GM13976 (cell line): ENCODE results near the gene PRDX6.
"Not testable (repeated sequence)": the region's sequence is repeated elsewhere in the genome, so short reads cannot be mapped to it uniquely, and the experiment has no call there.

Experiments used
- DNase-seq: peaks from one replicate; pipeline ENCODE4 v3.0.0; 2012; ENCODE audit warnings: low spot score
- in situ Hi-C: fragments of 300-500 bp; cut with MboI; formaldehyde crosslinking; loops from one replicate; pipeline ENCODE4 v1.12.0; 2022; ENCODE audit warnings: low sequenced_read_pairs, mixed read lengths, inconsistent platforms; ENCODE audit not compliant: unreplicated experiment
- TF ChIP-seq, protein P1 (sequence below): IDR thresholded peaks from 2 replicates; pipeline ENCODE4 v1.5.1; 2012; ENCODE audit warnings: borderline replicate concordance, mild to moderate bottlenecking; ENCODE audit not compliant: insufficient read depth; ENCODE audit errors: extremely low read depth, missing control alignments, control extremely low read depth

Gene PRDX6

DNA sequence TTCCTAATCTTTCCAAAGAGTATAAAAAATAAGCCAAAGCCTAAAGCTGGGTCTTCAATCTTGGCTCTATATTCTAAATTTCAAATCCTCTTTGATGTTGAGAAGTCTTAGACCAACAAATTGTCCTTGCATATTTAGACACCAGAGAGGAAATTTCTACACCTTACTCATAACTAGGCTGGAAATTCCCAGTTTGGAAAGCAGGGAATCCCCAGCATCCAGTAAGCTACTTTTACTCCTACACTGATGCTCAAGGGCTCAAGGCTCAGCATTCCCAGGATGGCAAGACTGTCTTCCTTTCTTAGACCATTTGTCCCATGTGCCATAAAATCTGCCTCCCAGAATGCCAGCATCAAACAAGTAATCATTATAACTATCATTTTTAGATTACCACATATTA lies 28.3 kb downstream of the PRDX6 start:
- no peak for DNase-seq
- in situ Hi-C loops = no loop called here
- TF ChIP-seq, protein P1, sequence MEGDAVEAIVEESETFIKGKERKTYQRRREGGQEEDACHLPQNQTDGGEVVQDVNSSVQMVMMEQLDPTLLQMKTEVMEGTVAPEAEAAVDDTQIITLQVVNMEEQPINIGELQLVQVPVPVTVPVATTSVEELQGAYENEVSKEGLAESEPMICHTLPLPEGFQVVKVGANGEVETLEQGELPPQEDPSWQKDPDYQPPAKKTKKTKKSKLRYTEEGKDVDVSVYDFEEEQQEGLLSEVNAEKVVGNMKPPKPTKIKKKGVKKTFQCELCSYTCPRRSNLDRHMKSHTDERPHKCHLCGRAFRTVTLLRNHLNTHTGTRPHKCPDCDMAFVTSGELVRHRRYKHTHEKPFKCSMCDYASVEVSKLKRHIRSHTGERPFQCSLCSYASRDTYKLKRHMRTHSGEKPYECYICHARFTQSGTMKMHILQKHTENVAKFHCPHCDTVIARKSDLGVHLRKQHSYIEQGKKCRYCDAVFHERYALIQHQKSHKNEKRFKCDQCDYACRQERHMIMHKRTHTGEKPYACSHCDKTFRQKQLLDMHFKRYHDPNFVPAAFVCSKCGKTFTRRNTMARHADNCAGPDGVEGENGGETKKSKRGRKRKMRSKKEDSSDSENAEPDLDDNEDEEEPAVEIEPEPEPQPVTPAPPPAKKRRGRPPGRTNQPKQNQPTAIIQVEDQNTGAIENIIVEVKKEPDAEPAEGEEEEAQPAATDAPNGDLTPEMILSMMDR = no peak

DNA sequence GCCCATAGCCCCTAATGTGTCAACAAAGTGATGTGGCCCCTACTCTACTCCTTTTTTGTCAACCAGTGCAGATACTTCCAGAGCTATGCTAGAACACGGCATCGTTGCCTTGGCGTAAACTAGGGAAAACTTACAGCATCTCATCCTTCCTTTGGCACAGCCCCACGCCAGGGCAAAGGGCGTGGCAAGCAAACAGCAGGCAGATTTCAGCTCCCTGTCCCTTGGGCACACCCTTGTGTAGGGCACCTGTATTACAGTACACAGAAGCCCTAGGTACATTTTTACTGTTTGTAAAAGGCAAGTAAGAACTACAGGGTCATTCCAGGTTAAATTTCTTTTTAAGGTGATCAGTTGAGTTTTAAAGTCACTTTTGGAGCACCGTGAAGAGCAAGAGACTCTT lies 29.3 kb downstream of the PRDX6 start:
- TF ChIP-seq, protein P1 = no peak
- in situ Hi-C loops = no loop called here
- no peak for DNase-seq

DNA sequence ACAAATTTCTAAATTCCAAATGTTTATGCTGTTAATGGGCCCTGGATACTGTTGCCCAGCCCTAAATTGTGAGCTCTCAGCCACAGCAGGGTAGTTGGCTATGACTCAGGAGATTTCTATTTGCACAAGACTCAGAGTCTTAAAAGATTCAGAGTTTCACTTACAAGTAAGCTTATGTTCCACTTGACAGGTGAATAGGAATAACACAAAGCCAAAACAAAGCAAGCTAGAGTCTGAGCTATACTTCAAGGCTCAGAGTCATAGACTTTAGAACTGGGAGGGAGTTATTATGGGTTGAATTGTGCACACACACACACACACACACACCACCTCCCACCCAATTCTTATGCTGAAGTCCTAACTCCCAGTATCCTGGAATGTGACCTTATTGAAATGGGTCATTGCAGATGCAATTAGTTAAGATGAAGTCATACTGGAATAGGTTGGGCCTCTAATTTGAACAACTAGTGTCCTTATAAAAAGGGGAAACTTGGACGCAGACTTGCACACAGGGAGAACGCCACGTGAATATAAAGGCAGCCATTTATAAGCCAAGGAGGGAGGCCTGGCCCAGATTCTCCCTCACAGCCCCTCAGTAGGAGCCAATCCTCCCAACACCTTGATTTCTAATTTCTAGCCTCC lies 30.2 kb downstream of the PRDX6 start:
- DNase-seq = no peak
- TF ChIP-seq, protein P1 = no peak
- in situ Hi-C loops = no loop called here

DNA sequence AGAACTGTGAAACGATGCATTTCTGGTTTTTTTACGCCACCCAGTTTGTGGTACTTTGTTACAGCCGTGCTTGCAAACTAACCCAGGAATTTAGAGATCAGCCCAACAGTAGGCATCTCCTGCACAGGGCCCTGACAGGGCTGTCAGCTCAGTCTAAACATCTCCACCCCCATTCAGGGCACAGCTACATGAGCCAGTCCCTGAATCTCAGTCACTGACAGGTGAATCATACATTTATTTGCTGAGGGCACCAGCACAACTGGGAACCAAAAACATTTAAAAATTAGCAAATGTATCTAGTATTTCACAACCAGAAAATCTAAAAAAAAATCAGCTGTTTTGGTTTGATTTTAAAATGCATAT lies 30.7 kb downstream of the PRDX6 start:
- TF ChIP-seq, protein P1 = no peak
- in situ Hi-C loops = no loop called here
- no peak for DNase-seq

DNA sequence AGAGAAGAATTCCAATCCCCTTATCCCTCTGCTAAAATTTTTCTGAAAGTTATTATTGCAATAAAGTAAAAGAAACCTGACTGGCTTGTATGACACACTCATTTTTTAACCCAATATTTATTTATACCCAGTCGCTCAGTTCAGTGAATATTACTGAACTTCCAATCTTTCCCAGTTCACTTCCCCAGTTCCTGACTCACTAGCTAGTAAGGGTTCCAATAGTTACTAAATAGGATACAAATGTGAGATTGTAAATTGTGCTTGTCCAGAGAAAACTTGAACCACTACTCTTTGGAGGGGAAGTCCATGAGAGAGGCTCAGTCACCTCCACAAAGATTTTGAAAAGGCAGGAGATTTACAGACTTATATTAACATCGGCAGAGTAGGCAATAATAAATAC lies 31.4 kb downstream of the PRDX6 start:
- DNase-seq = no peak
- TF ChIP-seq, protein P1 = no peak
- in situ Hi-C loops = no loop called here

DNA sequence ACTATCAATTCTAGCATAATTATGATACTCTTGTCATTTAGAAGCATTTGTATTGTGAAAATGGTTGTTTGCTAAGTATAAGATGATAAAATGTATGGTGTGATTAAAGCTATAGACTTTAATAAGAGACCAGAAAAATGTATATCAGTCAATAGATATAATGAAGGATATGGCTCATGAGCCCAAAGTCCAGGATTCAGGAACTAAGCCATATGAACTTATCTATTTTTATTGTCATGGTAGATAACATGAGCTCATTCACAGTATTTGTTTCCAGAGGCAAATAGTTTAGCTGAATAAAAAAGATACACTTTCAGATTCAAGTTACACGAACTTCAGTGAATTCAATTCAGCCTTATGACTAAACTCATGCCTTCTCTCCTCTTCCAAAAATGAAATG lies 32.7 kb downstream of the PRDX6 start:
- TF ChIP-seq, protein P1 = no peak
- DNase-seq = no peak
- in situ Hi-C loops = no loop called here

DNA sequence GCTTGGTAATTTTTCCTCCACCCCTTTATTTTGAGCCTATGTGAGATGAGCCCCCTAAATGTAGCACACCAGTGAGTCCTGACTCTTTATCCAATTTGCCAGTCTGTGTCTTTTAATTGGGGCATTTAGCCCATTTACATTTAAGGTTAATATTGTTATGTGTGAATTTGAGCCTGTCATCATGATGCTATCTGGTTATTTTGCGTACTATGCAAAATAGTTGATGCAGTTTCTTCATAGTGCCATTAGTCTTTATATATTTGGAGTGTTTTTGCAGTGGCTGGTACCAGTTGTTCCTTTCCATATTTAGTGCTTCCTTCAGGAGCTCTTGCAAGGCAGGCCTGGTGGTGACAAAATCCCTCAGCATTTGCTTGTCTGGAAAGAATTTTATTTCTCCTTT lies 37.4 kb downstream of the PRDX6 start:
- in situ Hi-C loops, DNase-seq: not testable (repeated sequence)
